HepG2 (cell line): Measurements from ENCODE around the gene CLASP1. TPM values are rescaled to one million over a fixed set of nuclear protein-coding genes. Genes with fewer than 3 reads are reported as not detected.

ENCODE experiments used
- AGO2 ChIP-seq: fragments of 200-400 bp; formaldehyde crosslinking; optimal IDR thresholded peaks from 2 replicates; pipeline ENCODE3; 2017; ENCODE audit warnings: mild to moderate bottlenecking, low read depth, low read length, moderate library complexity
- AHDC1 ChIP-seq: sonication (generic); formaldehyde crosslinking; IDR thresholded peaks from 2 replicates; pipeline ENCODE4 v1.5.1; 2020; ENCODE audit warnings: mild to moderate bottlenecking, missing genetic modification reagents, borderline replicate concordance
- DZIP1 ChIP-seq: sonication (generic); formaldehyde crosslinking; IDR thresholded peaks from 2 replicates; pipeline ENCODE4 v1.5.0; 2020; ENCODE audit warnings: mild to moderate bottlenecking, missing genetic modification reagents
- HINFP ChIP-seq: sonication (generic); formaldehyde crosslinking; IDR thresholded peaks from 2 replicates; pipeline ENCODE4 v1.4.0; 2020; ENCODE audit warnings: low read depth, mild to moderate bottlenecking, missing genetic modification reagents
- LCORL ChIP-seq, 2 experiments: fragments of 450-650 bp in 1 of 2; sonication (generic) in 1 of 2; formaldehyde crosslinking in 1 of 2; IDR thresholded peaks; 2 replicates each; pipeline versions ENCODE4 v1.5.0 to v1.6.1; 2017 to 2020; ENCODE audit warnings: antibody characterized with exemption in 1 of 2, missing genetic modification reagents in 1 of 2
- MAF1 ChIP-seq: sonication (generic); formaldehyde crosslinking; IDR thresholded peaks from 2 replicates; pipeline ENCODE4 v1.5.0; 2020; ENCODE audit warnings: missing genetic modification reagents, borderline replicate concordance
- NAIF1 ChIP-seq: sonication (generic); formaldehyde crosslinking; IDR thresholded peaks from 2 replicates; pipeline ENCODE4 v1.5.0; 2020; ENCODE audit warnings: mild to moderate bottlenecking, missing genetic modification reagents, borderline replicate concordance
- NR2F1 ChIP-seq, 2 experiments: fragments of 450-650 bp in 1 of 2; formaldehyde crosslinking in 1 of 2; IDR thresholded peaks; 2 replicates each; pipeline versions ENCODE4 v1.5.0 to v1.6.1; 2016 to 2020; ENCODE audit warnings: mild to moderate bottlenecking in 1 of 2, missing compliant biosample characterization in 1 of 2, missing genetic modification reagents in 1 of 2, moderate library complexity in 1 of 2
- POGZ ChIP-seq: sonication (generic); formaldehyde crosslinking; IDR thresholded peaks from 2 replicates; pipeline ENCODE4 v1.4.0; 2020; ENCODE audit warnings: mild to moderate bottlenecking, missing genetic modification reagents
- SP5 ChIP-seq: IDR thresholded peaks from 2 replicates; pipeline ENCODE4 v1.6.1; 2016; ENCODE audit warnings: low read depth, borderline replicate concordance
- TAF1 ChIP-seq: sonication (generic); formaldehyde crosslinking; IDR thresholded peaks from 2 replicates; pipeline ENCODE4 v1.4.0; 2020; ENCODE audit warnings: missing genetic modification reagents
- TBL1XR1 ChIP-seq: fragments of 150-350 bp; IDR thresholded peaks from 2 replicates; pipeline ENCODE4 v1.6.1; 2014; ENCODE audit warnings: borderline replicate concordance, low read length; ENCODE audit not compliant: partially characterized antibody
- ZBTB25 ChIP-seq: IDR thresholded peaks from 2 replicates; pipeline ENCODE4 v1.6.1; 2018; ENCODE audit warnings: missing genetic modification reagents
- ZFY ChIP-seq: sonication (generic); formaldehyde crosslinking; IDR thresholded peaks from 2 replicates; pipeline ENCODE4 v1.4.0; 2020; ENCODE audit warnings: missing genetic modification reagents
- ZNF589 ChIP-seq: sonication (generic); formaldehyde crosslinking; conservative IDR thresholded peaks from 2 replicates; pipeline ENCODE4 v1.8.0; 2022; ENCODE audit warnings: mild to moderate bottlenecking, moderate library complexity, missing genetic modification reagents
- ZSCAN29 ChIP-seq: sonication (generic); formaldehyde crosslinking; conservative IDR thresholded peaks from 2 replicates; pipeline ENCODE4 v1.4.0; 2020; ENCODE audit warnings: mild to moderate bottlenecking, missing genetic modification reagents
- polyA plus RNA-seq, 8 experiments: library from polyadenylated mRNA; depleted of rRNA in 3 of 8; stranded (reverse) in 7 of 8; unstranded in 1 of 8; fragments of >200 nt; fragmentation: Illumina TruSeq in 4 of 8; extraction: Trizol in 4 of 8; gene quantifications; 2 replicates each; pipeline versions ENCODE4 v1.2.1 to v1.2.3, GENCODE V29; 2011 to 2016; ENCODE audit warnings: low read depth in 4 of 8, missing spikeins in 1 of 8, mixed read lengths in 1 of 8; ENCODE audit not compliant: insufficient read depth in 1 of 8
- total RNA-seq, 5 experiments: library from RNA; depleted of rRNA; stranded (reverse); fragments of >200 nt; fragmentation: Illumina TruSeq; extraction: Trizol; gene quantifications; 2 replicates each; pipeline ENCODE4 v1.2.3, GENCODE V29; 2016; ENCODE audit warnings: low read depth in 1 of 5

CLASP1 gene
- total and polyA plus RNA-seq, 2 of the 13 experiments (the other 11 are each of a cell fraction or from before 2014, with no cell fraction given) = 11.7 to 47.9 TPM

DNA sequence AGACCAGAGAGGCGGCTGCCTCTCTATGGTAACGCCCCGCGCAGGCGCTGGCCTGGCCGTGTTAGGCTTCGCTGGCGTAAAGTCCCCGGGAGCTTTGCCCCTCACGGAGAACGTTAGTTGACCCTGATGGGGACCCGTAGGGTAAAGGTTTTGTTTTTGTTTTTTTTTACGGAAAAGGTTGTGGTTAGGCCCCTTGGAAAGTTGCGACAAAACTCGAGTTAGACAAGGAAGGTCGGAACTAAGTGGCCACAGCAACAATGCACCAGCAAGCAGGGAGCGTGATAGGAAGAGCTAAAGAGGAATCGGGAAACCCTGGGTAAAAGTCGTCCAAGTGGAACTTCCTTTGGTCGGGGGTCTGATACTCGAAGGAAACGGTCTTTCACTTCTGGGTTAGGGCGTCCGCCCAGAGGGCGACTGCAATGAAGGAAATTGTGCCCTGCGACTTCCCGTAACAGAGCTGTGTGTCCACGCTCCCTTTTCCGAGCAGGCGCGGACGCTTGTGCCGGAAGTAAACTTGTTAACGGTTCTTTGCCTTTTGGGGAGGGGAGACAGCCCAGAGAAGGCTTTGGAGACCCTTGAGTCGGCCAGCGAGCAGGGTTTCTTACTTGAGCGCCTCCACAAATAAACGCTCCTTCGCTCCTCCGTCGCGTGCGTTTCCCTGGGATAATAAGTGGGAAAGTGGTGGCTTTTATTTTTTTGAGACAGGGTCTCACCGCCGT is 493 bp upstream of the CLASP1 start (continued):
- TF ChIP-seq AHDC1 (peak; percentile 22), POGZ (CRISPR knock-in tag) (peak; percentile 60; the same call in 1 of the 2 replicates), NAIF1 (peak; percentile 69), LCORL (IDR thresholded peaks at IDR 0.05) (no peak), LCORL (CRISPR knock-in tag; IDR thresholded peaks at IDR 0.05) (peak; percentile 75; the same call in 1 of the 2 replicates), TBL1XR1 (peak; percentile 51), ZNF589 (peak; percentile 73), MAF1 (CRISPR knock-in tag) (peak; percentile 78), AGO2 (peak; percentile 42), HINFP (CRISPR knock-in tag) (peak; percentile 97), ZSCAN29 (peak; percentile 82; the same call in 1 of the 2 replicates), ZFY (CRISPR knock-in tag) (peak; percentile 95), ZBTB25 (CRISPR knock-in tag) (peak; percentile 99), NR2F1 (CRISPR knock-in tag; IDR thresholded peaks at IDR 0.05) (peak in 1 of 2 experiments; percentile 67; a peak in 2 of 4 replicates), TAF1 (peak; percentile 70), DZIP1 (CRISPR knock-in tag) (peak; percentile 12; the same call in 1 of the 2 replicates), SP5 (CRISPR knock-in tag) (no peak)
